Measurements from ENCODE around the gene SPTBN1. TPM values are rescaled to one million over a fixed set of nuclear protein-coding genes. Genes with fewer than 3 reads are reported as not detected.

The SPTBN1 gene
- total and polyA plus RNA-seq, 9 of the 15 experiments (the other 6 are each of a cell fraction or from before 2014, with no cell fraction given): 8.9 to 66.8 (median 31.4) TPM

DNA sequence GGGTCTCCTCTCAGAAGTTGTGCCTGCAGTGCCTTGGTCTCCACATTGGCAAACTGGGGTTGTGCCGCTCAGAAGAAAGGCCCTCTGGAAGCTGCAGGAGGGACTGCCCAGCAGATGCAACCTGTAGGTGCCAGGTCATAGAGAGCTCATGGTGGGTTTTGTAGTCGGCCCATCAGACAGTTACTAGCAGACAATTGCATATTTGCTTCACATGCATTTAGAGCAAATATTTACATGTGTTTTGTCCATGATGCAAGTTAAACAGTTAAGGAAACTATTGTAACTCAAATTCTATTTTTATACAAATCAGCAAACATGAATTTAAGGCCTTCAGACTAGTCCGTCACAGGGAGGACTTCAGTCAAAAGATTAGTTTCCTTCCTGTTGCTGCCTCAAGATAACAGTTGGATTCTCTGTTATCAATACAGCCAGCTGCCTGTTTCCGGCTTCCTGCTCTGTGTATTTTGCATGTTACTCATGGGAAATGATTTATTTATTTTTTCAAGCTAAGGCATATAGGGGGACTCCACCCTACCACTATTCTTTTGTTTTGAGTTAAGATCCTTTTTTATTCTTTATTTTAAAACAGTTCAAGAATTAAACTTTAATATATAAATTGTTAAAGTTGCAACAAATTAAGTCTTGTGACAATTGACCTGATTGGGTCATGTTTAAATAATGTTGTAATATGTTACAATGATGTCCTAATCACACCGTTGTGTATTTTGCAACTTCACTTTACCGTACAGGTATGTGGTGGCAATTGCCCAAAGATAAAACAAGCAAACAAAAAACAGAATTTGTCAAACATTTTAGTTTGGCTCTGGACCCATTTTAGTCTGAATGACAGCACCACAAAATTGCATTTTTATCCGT is 133.5 kb downstream of the SPTBN1 start (continued):
- TF ChIP-seq, protein P1, sequence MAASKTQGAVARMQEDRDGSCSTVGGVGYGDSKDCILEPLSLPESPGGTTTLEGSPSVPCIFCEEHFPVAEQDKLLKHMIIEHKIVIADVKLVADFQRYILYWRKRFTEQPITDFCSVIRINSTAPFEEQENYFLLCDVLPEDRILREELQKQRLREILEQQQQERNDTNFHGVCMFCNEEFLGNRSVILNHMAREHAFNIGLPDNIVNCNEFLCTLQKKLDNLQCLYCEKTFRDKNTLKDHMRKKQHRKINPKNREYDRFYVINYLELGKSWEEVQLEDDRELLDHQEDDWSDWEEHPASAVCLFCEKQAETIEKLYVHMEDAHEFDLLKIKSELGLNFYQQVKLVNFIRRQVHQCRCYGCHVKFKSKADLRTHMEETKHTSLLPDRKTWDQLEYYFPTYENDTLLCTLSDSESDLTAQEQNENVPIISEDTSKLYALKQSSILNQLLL (CRISPR knock-in tag; IDR thresholded peaks at IDR 0.05; ENCODE audit: borderline replicate concordance): no peak
- no peak for TF ChIP-seq CBX2 (IDR thresholded peaks at IDR 0.05; ENCODE audit: insufficient read depth, low read length, poor library complexity, severe bottlenecking)
- no peak for TF ChIP-seq ZBTB17 (CRISPR knock-in tag; IDR thresholded peaks at IDR 0.05)
- TF ChIP-seq PCBP2 (IDR thresholded peaks at IDR 0.05; ENCODE audit: low read depth, low read length, poor library complexity, severe bottlenecking): no peak
- peak; percentile 90 for TF ChIP-seq MEF2A (IDR thresholded peaks at IDR 0.05; ENCODE audit: control insufficient read depth, low read depth, low read length)
- TF ChIP-seq ZNF436 (CRISPR knock-in tag; IDR thresholded peaks at IDR 0.05): no peak
- TF ChIP-seq ZFX (CRISPR knock-in tag; IDR thresholded peaks at IDR 0.05): no peak
- TF ChIP-seq ZNF639 (CRISPR knock-in tag; conservative IDR thresholded peaks at IDR 0.05 in 1 of 2, IDR thresholded peaks at IDR 0.05 in 1 of 2): peak in 1 of 2 experiments; percentile 91; a peak in 2 of 4 replicates
- no peak for TF ChIP-seq NR2C2 (CRISPR knock-in tag; IDR thresholded peaks at IDR 0.05)
- peak; percentile 56 for TF ChIP-seq NR2C2 (tag; IDR thresholded peaks at IDR 0.05)
- TF ChIP-seq, protein P2, sequence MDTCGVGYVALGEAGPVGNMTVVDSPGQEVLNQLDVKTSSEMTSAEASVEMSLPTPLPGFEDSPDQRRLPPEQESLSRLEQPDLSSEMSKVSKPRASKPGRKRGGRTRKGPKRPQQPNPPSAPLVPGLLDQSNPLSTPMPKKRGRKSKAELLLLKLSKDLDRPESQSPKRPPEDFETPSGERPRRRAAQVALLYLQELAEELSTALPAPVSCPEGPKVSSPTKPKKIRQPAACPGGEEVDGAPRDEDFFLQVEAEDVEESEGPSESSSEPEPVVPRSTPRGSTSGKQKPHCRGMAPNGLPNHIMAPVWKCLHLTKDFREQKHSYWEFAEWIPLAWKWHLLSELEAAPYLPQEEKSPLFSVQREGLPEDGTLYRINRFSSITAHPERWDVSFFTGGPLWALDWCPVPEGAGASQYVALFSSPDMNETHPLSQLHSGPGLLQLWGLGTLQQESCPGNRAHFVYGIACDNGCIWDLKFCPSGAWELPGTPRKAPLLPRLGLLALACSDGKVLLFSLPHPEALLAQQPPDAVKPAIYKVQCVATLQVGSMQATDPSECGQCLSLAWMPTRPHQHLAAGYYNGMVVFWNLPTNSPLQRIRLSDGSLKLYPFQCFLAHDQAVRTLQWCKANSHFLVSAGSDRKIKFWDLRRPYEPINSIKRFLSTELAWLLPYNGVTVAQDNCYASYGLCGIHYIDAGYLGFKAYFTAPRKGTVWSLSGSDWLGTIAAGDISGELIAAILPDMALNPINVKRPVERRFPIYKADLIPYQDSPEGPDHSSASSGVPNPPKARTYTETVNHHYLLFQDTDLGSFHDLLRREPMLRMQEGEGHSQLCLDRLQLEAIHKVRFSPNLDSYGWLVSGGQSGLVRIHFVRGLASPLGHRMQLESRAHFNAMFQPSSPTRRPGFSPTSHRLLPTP (IDR thresholded peaks at IDR 0.05; ENCODE audit: borderline replicate concordance, extremely low read depth, insufficient read length): no peak
- TF ChIP-seq KLF16 (IDR thresholded peaks at IDR 0.05): peak; percentile 97
- TF ChIP-seq SMAD4 (CRISPR knock-in tag; conservative IDR thresholded peaks at IDR 0.05): peak; percentile 96
- no peak for TF ChIP-seq FOXK1 (CRISPR knock-in tag; IDR thresholded peaks at IDR 0.05; ENCODE audit: borderline replicate concordance)
- no peak; the same call in 1 of the 2 replicates for TF ChIP-seq ZNF583 (CRISPR knock-in tag; IDR thresholded peaks at IDR 0.05)
- no peak for TF ChIP-seq BRF1 (IDR thresholded peaks at IDR 0.05; ENCODE audit: borderline replicate concordance, extremely low read depth, insufficient read length)
- no peak for TF ChIP-seq TAF1 (IDR thresholded peaks at IDR 0.05; ENCODE audit: control insufficient read depth, extremely low read depth, insufficient read depth, low read length, severe bottlenecking)

All from K562 (cell line).